ENCODE results near the gene LAMB1.

The LAMB1 gene

DNA sequence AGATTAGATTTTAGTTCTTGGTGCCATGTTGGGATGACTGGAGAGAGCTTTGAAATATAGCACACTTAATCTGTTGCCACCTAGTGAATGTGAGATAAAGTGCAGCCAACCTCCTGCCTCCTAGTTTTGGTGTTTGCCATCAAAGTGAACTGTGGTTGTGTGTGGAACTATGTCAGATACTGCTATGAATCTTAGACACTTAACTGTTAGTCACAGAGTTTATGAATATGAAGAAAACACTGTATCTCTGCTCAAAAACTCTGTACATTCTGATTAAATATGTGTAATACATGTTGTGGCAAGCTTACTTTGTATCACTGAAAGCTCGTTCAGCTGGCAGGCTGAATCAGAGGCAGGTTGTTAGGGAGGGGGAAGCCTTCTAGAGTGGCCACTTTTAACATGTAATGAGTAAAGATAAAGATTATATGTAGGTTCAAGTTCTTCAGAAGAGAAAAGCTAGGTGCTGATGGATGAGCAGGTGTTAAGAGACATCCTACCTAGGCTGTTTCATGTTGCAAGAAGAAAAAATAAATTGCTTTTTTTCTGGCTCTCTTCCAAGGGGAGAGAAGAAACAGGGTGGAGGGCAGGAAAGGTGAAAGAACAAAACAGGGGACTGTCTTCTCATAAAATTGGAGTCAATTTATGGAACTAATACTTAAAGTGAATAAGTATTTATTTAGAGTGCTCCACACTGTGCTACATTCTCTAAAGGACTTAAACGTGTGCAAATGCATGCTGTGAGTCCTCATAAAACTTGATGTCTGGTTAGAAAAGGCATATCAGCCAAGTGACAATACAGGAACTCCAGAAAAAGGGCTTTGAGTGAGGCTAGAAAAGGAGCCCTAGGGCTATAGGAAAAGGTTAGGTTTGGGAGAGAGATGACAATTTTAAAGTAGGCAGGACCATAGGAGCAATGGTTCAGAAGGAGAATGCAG, 14.1 kb upstream of the LAMB1 start:
- peak; percentile 45 for DNase-seq

DNA sequence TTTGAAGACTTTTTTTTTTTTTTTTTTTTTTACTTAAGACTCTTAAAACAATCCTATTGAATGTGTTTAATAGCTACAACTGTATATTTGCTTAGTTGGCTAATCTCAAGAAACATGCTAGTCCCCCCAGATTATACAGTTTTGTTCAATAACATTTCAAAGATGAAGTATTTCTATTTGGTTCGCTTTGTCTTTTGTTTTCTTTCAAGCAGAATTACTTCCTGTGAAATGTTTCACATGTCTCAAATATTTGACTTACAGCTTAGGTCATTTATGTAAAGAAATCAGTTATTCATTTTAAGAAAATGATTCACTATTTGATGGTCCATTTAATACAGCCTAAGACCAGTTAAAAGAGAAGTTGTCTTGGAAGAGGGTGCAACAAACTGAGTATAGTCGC, 12.8 kb upstream of the LAMB1 start:
- no peak for DNase-seq

DNA sequence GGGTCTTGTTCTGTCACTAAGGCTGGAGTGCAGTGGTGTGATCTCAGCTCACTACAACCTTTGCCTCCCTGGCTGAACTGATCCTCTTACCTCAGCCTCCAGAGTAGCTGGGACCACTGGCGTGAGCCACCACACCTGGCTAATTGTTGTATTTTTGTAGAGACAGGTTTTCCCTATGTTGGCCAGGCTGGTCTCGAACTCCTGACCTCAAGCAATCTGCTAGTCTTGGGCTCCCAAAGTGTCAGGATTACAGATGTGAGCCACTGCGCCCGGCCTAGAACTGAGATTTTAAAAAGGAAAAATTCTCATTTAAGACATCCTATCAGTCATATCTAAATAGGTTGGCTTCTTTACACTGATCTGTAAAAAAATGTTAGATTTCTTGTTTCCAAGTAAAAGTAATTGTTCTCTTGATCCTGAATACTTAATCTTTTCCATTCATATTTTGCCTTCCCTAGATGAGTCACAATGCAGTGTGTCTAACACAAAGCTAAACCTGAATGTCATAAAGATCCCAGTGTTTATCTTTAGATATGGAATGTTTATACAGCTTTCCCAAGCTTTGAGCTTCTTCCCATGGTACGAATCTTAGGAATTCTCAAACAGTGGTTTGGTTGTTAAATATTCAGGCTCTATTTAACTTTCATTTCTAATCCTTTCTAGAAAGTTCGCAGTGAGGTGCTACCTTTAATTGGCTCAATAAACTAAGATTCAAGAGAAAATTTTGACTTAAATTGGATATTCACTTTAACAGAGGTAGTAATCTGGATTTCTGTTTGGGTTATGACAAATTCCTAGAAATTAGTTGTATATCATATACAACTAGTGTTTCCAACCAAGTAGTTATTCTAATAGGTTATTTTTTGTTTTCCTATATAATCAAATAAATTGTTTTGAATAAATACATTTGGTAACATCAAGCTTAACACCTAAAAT, 12.1 kb upstream of the LAMB1 start:
- DNase-seq = no peak

DNA sequence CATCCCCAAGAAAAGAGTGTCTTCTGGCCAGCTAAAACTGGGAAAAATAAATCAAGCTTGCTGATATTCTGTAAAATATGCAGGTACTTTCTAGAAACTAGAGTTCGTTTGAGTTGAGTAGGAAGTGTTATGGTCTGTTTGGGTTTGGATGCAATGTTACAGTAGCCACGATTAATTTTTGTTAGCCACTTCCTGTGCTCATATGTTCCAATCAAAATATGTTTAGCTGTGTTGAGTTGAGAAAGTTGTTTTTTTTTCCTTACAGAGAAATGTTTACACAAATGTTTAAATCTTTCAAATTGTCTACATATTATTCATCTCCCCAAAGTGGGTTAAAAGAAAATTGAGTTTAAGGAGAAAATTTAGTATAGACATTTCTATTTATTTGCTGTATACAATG, 11.3 kb upstream of the LAMB1 start:
- DNase-seq = no peak

DNA sequence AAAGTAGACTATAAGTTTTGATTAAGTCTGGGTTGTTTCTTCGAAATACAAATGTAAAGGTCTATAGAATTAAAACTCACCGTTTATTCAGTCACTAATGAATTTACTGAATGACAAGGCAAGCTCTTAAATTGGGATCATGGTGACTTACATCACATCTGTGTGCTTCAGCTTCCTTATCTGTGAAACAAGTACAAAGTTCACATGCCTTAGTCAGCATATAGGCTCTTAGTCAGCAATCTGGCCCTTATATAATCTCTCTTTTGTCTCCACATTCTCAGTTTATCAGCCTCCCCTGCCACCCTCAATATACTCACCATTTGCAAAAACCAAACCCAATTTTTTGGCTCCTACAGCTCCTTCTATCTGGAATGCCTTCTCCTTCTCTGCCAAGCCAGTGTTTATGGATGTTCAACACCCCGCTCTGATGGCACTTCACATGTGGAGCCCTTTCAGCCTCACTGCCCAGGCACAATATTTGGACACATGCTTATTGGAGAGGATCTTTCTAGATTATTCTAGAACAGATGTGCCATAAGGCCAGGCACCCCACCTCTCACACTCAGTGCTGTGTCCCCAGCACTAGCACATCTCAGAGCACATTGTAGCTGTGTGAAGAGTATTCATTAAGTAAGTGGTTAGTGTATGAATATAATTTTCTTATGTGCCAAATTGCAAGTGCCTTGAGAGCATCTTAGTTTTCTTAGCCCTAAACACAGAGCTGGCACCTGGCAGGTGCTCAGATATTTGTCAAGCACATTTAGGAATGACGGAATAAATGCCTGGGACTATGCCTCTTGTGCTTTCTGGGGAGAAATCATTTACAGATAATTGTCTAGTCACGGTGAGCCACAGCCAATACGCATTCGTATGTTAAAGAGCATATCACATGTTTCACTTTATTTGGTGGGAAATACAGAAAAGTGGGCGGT, 9.8 kb upstream of the LAMB1 start:
- peak; percentile 71 for DNase-seq

DNA sequence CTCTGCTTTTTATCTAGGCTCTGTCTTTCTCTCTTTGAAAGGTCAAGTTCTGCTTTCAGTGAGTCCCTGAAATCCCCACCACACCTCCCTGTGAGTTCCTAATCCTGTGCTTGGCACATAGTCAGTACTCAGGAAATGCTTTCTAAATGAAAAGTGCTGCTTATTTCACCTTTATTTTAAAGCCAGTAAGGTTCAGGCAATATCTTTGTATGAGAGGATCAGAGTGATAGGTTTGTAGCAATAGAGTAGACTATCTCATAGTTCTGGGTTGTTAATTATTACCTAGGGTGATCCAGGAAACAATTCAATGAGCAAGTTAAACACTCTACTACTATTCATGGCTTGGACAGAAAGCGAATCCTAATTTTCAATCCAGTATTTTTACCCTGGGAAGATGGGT, 7.4 kb upstream of the LAMB1 start:
- no peak for DNase-seq

DNA sequence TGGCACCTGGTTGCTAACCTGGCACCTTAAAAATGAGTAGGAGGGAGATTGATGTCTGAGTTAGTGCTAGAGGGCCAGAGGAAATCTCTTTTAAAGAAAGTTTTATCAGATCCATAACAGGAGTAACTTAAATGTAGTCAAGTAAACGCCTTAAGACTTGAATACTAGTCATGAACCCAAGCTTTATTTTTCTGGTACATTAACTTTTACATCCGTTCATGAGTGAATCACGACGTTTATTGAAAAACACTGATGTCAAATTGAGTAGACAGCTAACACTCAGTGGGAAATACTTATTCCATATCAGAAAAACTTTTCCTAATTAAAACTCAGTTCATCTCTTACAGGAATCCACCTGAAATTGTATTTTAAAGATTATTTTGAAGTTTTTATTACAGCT, 6.9 kb upstream of the LAMB1 start:
- no peak for DNase-seq

DNA sequence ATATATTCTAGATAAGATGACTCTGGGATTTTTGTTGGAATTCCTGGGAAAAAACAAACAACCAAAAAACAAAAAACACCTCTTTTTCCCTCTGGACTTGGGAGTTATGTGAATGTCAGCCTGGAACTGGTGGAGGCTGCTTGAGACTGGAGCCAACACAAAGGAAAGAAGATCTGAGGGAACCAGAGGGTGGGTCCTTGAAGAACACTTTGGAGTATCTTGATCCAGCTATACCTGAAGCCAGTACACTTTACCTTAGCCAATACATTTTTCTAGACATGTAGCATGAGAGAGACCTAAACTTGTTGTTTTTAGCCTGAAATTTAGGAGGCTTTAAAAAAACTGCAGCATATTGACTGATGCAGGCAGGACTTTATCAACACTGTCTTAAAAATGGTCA, 5.9 kb upstream of the LAMB1 start:
- DNase-seq = no peak

DNA sequence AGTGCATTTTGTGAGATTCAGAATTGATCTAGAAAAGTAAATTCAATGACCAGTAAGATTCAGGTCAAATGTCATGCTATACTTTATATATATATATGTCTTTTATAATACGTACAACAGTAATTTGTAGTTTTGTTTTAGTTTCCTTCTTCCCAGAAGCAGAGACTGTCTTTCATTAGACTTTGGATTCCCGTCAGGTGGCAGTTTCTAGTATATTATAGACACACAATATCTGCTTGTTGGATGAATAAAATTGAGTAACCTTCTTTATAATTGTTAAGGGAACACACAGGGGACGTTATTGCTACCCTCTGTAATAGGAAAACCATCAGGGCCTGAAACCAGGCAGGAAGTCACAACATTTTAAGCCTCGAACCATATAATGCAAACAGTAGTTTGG, 5.3 kb upstream of the LAMB1 start:
- no peak for DNase-seq

DNA sequence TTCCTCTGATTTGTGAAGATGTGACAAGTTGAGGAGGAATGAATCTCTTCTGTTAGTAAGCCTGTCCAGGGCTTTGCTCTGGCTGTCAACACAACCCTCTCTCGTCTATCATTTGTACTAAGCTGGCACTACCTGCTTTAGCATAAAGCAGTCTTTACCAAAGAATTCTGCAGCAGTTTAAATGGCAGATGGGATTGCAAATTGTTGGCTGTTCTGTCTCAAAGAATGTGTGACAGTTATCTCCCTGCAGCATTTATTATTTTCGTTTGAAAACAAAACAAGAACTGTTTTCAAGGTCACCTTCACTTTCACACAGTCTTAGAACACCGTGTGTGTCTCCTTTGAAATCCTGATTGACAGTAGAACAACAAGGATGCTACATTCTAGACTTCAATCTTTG, 4.8 kb upstream of the LAMB1 start:
- no peak for DNase-seq

DNA sequence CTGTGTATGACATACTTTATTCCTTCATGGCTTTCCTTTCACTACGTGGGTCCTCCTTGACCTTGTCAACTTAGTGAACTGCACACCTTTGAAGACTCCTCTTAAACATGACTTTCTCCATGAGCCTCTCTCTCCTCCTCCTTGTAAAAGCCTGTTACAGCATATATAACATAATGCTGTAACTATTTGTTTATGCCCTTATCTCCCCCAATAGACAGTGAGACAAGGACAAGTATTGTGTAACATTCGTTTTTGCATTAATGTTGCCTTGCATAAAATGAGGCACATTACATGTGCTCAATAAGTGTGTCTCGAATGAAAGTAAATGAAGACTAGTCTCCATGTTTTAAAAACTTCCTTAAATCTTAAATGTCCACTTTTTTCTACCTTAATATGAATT, 4.3 kb upstream of the LAMB1 start:
- DNase-seq = no peak

DNA sequence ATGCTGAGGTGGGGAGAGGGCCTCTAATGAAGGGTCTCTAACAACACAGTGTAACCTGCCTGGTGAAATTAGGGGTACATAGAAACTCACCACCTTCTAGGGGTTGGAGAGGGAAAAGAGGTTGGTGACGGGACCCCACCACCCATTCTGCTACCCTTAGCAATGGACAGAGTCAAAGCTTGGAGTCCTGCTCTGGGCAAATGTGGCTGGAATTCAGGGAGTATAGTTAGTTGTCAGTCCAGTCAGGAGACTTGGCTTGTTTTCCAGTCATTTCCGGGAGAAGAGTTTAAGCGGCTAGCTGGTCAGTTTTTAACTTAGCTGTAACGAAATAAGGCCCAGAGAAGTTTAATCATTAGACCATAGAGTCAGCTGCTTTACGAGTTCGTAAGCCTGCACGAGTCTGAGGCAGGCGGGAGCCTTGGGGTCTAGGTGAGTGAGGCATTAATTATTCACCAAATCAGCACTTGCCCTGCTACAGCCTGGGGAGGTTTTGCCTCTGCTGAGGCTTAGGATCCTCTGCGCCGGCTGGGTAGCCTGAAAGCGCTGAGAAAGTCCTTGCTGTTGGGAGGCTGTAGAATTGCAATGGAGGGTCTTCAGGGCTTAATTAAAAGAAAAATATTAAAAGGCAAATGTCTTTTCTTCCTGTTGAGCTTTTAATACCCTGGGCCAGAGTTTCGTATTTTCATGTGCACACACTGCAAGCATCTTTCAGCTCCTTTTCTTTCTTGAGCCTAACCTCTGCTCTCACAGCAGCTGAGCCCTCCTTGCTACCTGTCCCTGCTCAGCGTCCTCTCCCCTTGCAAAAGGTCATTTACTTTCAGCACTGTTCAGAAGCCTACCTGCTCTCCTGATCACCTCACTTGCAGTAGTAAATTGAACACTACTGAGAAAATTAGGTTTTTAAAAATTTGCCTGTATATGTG, 1.5 kb upstream of the LAMB1 start:
- no peak for DNase-seq

DNA sequence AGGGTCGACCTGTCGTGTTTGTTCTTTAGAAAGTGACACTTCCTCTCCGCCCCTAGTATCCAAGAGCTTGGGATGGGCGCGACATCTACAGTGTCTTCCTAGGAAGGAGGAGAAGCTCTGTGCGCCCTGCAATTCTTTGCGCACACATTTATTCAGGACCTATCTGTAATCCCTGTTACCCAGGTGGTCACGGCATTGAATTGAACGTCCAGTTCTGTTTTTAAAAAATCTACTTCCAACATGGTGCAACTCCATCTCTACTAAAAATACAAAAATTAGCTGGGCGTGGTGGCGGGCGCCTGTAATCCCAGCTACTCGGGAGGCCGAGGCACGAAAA, 606 bp upstream of the LAMB1 start:
- no peak for DNase-seq

DNA sequence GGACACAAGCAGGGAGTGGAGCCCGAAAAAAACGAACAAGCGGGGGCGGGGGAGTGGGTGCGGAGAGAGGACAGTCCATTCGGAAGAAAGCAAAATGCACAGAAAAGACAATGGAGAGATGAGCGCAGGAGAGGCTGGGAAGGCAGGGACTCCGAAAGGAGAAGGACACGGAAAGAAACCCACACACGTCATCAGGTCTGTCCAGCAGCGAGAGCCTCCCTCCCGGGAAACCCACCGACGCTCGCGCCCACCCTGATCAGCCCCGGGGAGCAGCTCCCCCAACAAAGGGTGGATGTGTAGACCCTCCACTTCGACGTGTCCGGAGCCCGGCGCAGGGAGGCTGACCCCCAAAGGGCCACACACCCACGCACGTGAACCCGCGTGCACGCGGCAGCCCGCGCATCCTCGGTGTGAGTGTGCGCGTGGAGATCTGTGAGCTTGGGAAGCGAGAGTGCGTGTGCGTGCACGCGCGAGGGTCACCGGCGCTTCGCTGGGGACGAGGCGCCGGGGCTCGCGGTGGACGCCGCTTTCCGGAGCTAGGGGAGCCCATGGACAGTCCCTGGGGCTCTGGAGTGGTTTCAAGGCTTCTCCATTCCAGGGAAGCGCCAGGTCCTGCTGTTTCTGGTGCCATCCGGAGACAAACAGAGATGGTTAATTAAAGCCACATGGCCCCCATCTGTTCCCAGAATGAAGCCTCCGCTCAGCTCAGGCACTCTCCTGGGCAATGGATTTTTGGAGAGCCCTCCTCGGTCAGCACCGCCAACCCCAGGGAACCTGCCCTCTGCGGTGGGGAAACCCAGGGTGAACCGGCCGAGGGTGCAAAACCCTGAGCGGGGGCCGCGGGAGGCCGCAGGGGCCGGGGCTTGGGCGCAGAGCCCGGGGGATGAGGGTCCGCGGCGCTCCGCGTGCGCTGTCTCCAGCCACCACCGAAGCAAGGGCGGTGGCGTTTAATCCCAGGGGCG, 916 bp downstream of the LAMB1 start:
- no peak for DNase-seq

DNA sequence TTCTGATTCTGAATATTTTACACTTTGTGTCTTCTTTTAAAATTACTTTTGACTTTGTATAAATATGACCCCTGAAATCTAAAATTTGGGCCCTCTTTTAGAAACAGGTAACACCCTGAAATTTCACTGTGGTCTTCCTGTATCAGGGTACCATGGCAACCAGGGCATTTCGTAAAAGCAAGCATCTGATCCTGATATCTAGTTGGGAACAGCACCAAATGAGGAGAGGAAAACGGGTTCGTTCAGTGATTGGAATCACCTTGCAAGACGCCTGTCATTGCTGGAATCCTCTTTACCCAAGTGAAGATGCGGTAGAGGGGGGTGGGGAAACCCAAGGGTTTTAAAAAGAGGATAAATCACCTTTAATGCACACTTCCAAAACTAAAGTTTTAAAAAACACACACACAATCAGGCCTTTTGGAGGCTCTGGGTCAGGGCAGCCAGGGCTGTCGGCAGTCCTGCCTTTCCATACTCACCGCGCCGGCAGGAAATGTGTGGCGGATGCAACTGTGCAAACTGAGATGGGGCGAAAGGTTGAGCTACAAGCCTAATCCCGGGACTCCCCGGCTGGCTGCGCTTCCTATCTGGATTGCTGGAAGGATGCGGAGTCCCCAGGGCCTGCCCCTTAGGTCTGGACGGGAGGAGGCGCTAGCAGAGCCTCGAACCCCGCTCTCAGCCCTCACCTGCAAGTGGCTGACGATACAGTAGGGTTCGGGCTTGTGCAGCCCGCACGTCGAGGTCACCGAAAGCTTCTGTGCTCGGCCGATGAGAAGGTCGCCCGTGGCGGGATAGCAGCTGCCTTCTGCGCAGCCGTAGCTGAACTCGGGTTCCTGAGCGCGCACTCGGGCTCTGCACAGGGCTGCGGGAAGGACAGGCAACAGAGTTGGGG, 1.8 kb downstream of the LAMB1 start:
- DNase-seq = peak; percentile 26

DNA sequence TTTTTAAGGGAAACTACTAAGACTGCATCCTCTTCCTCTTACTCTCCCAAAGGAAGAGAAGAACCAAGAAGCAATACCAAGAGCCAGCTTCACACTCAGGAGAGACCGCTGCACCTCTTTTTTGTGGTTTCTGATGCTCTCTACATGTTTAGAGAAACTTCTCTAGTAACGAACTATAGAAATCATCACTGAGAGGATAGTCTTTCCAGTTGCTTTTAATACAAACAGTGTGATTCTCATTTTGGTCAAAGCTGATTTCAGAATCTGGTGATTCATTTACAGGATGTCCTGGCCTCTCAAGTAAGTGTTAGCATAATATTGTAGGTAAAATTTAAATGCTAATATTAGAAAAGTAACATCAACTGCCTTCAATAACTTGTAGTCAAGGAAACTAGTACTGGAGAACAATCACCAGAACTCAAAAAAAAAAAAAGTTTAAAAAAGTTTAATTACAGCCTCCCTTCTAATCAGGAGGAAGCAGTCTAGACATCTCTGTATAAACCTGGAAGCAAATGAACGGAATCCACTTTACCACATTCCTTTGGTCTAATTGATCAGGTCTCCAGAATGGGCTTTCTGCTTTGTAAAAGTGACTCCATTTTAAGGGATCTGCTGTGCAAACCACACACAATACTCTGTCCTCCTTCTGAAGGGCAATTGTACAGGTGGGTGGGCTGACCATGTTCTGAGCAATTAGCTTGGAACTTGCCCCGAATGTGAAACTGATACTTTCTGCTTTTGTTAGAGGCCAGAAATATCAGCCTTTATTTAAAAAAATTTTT, 3.0 kb downstream of the LAMB1 start:
- DNase-seq = no peak

DNA sequence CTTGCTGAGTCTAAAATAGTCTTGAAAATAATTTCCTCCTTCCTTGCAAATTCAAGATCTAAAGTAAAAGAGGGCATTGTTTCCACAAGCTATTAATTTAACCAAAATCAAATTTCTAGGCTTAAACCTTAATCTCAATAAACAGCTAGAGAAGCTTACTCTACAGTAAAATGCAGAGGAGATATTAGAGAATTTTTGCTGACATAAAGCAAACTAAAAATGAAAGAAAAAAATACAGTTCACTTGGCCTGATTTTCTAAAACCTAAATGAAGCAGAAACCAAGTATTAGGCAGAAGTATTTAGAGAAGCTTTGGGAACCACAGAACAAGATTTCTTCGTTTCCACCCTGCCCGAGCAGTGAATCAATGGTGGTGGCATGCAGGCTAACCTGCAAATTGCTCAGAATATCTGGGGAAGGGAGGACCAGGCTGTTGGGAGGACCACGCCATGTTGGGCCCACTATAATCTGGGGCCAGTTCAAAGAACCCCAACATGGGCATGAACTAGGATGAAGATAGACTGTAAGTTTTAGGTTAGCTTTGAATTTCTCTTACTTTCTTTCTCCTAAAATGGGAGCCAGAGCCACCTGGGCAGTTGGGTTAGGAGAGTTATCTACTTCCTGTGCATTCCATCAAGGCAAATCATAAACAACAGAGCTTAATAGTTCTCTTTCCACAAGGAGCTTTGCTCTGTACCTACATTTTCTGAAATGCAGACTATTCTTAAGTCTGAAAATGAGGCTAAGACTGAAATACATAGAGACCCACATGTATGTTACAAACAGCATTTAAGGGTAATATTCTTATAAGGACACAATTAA, 4.1 kb downstream of the LAMB1 start:
- no peak for DNase-seq

DNA sequence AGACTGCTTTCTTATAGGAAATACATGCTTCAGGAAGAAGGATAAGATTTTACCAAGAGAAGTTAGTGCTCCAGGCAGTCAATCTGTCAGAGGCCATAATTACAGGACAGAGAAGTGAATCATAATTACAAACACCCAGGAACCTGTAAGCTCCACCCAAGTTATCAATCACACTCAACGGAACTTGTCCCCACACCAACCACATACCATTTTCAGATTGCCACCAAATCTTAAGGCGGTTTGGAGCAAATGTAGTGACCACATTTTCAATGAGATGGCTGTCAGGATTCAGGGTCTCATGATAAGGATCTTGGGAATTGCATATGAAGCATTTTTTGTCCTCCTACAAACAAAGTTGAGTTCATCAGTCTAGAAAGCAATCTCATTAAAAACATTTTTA, 4.8 kb downstream of the LAMB1 start:
- no peak for DNase-seq

Measured in hematopoietic multipotent progenitor cell treated with erythropoietin and hydrocortisone succinate and interleukin-3 and kit ligand, for 4 days (in vitro differentiated cells).